Measurements from ENCODE around the gene ANXA7.

DNA sequence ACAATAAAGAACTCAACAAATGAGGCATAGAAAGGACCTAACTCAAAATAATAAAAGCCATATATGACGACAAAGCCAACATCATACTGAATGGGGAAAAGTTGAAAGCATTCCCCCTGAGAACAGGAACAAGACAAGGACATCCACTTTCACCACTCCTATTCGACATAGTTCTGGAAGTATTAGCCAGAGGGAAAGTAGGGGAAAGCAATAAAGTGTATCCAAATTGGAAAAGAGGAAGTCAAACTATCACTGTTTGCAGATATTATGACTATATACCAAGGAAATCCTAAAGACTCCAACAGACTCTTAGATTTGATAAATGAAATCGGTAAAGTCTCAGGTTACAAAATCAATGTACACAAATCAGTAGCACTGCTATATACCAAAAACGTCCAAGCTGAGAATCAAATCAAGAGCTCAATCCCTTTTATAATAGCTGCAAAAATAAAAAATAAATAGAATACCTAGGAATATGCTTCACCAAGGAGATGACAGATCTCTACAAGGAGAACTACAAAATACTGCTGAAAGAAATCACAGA, 4.8 kb downstream of the ANXA7 start:
- TF ChIP-seq, protein P1, sequence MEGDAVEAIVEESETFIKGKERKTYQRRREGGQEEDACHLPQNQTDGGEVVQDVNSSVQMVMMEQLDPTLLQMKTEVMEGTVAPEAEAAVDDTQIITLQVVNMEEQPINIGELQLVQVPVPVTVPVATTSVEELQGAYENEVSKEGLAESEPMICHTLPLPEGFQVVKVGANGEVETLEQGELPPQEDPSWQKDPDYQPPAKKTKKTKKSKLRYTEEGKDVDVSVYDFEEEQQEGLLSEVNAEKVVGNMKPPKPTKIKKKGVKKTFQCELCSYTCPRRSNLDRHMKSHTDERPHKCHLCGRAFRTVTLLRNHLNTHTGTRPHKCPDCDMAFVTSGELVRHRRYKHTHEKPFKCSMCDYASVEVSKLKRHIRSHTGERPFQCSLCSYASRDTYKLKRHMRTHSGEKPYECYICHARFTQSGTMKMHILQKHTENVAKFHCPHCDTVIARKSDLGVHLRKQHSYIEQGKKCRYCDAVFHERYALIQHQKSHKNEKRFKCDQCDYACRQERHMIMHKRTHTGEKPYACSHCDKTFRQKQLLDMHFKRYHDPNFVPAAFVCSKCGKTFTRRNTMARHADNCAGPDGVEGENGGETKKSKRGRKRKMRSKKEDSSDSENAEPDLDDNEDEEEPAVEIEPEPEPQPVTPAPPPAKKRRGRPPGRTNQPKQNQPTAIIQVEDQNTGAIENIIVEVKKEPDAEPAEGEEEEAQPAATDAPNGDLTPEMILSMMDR (IDR thresholded peaks at IDR 0.05) = no peak
- TF ChIP-seq POLR2A (IDR thresholded peaks at IDR 0.05) = no peak
- no peak for TF ChIP-seq EP300 (IDR thresholded peaks at IDR 0.05; ENCODE audit: low read depth)
